Type B pancreatic cell (in vitro differentiated cells): ENCODE results near the gene WDFY1. TPM values are rescaled to one million over a fixed set of nuclear protein-coding genes. Genes with fewer than 3 reads are reported as not detected.

ENCODE experiments used
- DNase-seq: peaks from one replicate; pipeline ENCODE4 v3.0.0; 2021; ENCODE audit warnings: mixed read lengths; ENCODE audit not compliant: unreplicated experiment; ENCODE audit errors: extremely low spot score
- H3K27ac Mint-ChIP-seq: 2 replicates; pipeline ENCODE4 v1.8.0; 2021; ENCODE audit warnings: mild to moderate bottlenecking, mixed read lengths
- H3K27me3 Mint-ChIP-seq: 2 replicates; pipeline ENCODE4 v1.8.0; 2021; ENCODE audit warnings: mixed read lengths
- H3K36me3 Mint-ChIP-seq: 2 replicates; pipeline ENCODE4 v1.8.0; 2021; ENCODE audit warnings: mixed read lengths
- H3K4me1 Mint-ChIP-seq: one replicate; pipeline ENCODE4 v1.8.0; 2021; ENCODE audit warnings: mixed read lengths; ENCODE audit not compliant: unreplicated experiment
- H3K4me3 Mint-ChIP-seq: 2 replicates; pipeline ENCODE4 v1.8.0; 2021; ENCODE audit warnings: mild to moderate bottlenecking, mixed read lengths
- H3K9me3 Mint-ChIP-seq: 2 replicates; pipeline ENCODE4 v1.8.0; 2021; ENCODE audit warnings: mixed read lengths
- long read RNA-seq: library from polyadenylated mRNA; unstranded; transcript quantifications from one replicate; pipeline ENCODE4 v2.0.0, GENCODE V29; 2020
- total RNA-seq: library from RNA; stranded (reverse); gene quantifications from 2 replicates; pipeline ENCODE4 v1.2.1, GENCODE V29; 2021; ENCODE audit warnings: low replicate concordance
- TF ChIP-seq, protein P1 (sequence below): fragments of 200-600 bp; sonication (generic); conservative IDR thresholded peaks from 2 replicates; pipeline ENCODE4 v1.5.0; 2021; ENCODE audit warnings: antibody characterized with exemption, mild to moderate bottlenecking

WDFY1 gene, protein sequence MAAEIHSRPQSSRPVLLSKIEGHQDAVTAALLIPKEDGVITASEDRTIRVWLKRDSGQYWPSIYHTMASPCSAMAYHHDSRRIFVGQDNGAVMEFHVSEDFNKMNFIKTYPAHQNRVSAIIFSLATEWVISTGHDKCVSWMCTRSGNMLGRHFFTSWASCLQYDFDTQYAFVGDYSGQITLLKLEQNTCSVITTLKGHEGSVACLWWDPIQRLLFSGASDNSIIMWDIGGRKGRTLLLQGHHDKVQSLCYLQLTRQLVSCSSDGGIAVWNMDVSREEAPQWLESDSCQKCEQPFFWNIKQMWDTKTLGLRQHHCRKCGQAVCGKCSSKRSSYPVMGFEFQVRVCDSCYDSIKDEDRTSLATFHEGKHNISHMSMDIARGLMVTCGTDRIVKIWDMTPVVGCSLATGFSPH
- total RNA-seq = 38.2 and 45.5 TPM in 2 replicates
- long read RNA-seq, full-length matches to known transcripts = 115 of 140 reads
- long read RNA-seq, partial matches to known transcripts = 8 of 140 reads
- long read RNA-seq, other reads (novel, unspliced or antisense) = 17 of 140 reads

GRCh38 chr2:223944703-223945531 lies at the start of gene WDFY1:
Gene WDFY1 (minus strand): TSS chr2:223945335. CDS start chr2:223945284, 51 bp downstream.
- Mint-ChIP-seq H3K4me1 (peaks cover 28% of the 10 kb centered on the region), H3K27me3 (peaks cover 4% of the 10 kb centered on the region), H3K4me3 (peak within 1 kb of the TSS; percentile 91), H3K27ac (peak within 1 kb of the TSS; percentile 88), H3K36me3 (peaks cover 9% of the 10 kb centered on the region), H3K9me3 (peaks cover 4% of the 10 kb centered on the region)
- DNase-seq = peak; percentile 91
- TF ChIP-seq, protein P1, sequence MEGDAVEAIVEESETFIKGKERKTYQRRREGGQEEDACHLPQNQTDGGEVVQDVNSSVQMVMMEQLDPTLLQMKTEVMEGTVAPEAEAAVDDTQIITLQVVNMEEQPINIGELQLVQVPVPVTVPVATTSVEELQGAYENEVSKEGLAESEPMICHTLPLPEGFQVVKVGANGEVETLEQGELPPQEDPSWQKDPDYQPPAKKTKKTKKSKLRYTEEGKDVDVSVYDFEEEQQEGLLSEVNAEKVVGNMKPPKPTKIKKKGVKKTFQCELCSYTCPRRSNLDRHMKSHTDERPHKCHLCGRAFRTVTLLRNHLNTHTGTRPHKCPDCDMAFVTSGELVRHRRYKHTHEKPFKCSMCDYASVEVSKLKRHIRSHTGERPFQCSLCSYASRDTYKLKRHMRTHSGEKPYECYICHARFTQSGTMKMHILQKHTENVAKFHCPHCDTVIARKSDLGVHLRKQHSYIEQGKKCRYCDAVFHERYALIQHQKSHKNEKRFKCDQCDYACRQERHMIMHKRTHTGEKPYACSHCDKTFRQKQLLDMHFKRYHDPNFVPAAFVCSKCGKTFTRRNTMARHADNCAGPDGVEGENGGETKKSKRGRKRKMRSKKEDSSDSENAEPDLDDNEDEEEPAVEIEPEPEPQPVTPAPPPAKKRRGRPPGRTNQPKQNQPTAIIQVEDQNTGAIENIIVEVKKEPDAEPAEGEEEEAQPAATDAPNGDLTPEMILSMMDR = no peak

GRCh38 chr2:223994562-223995162 lies 49.5 kb upstream of the WDFY1 start:
- Mint-ChIP-seq H3K9me3 (no peaks in the 10 kb centered on the region), H3K36me3 (peaks cover 4% of the 10 kb centered on the region), H3K27me3 (no peaks in the 10 kb centered on the region), H3K4me1 (no peaks in the 10 kb centered on the region), H3K27ac (no peak overlapping the region), H3K4me3 (no peak overlapping the region)
- no peak for DNase-seq
- TF ChIP-seq, protein P1 = no peak

DNA sequence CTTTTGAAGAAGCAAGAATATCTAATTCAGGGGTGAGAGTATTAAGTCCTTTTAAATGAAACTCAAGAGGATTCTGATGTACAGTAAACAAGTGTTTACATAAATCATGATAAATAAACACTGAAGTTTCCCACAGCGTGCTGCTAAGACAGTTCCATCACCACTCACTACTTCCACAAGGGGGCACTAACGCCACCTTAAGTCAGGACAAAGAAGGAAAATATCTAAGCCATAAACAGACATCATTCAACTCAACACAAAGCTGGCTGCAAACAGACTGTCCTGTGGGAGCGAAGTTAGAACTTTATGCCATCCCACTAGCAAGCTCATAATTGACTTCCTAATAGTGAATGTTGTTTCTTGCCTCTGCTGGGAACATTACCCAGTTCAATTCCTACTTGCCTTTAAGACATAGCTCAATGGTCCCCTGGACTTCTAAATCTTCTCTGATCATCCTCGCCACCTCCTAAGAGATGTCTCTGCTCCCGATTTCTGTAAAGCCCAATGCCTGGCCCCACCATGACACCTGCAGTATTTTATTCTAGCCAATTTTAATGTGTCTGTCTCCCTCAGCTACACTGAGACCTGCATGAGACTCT lies 48.6 kb upstream of the WDFY1 start:
- Mint-ChIP-seq H3K27me3 (no peaks in the 10 kb centered on the region), H3K4me1 (no peaks in the 10 kb centered on the region), H3K27ac (no peak overlapping the region), H3K9me3 (no peaks in the 10 kb centered on the region), H3K36me3 (peaks cover 4% of the 10 kb centered on the region), H3K4me3 (no peak overlapping the region)
- TF ChIP-seq, protein P1 = peak; percentile 91
- DNase-seq = no peak

- Mint-ChIP-seq H3K27me3 (peaks cover 4% of the 10 kb centered on the region), H3K4me1 (no peaks in the 10 kb centered on the region), H3K27ac (no peak overlapping the region), H3K36me3 (no peaks in the 10 kb centered on the region), H3K9me3 (no peaks in the 10 kb centered on the region), H3K4me3 (no peak overlapping the region)
- DNase-seq = no peak
- TF ChIP-seq, protein P1 = no peak
Measured at GRCh38 chr2:223991611-223992010, 46.5 kb upstream of the WDFY1 start.

DNA sequence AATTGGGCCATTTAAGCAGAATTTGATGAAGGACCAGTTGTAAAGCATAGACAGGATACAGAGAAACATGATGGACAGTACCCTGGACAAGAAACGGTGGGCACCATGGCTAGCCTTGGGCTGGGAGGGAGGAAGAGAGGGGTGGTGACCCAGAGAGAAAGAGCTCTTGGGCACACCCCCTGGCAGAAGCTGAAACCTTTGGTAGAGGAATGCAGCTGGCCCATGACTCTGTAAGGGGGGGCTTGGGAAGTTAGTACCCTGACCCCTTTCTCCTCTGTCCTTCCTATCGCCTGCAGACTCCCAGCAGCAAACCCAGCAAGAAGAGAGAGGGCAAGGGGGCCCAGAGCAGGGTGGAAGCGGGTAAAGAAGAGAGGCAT lies 44.7 kb upstream of the WDFY1 start:
- Mint-ChIP-seq H3K9me3 (no peaks in the 10 kb centered on the region), H3K4me3 (no peak overlapping the region), H3K4me1 (no peaks in the 10 kb centered on the region), H3K27ac (no peak overlapping the region), H3K36me3 (no peaks in the 10 kb centered on the region), H3K27me3 (peaks cover 7% of the 10 kb centered on the region)
- TF ChIP-seq, protein P1 = no peak
- no peak for DNase-seq
